ES-I3 (cell line): ENCODE results near the gene TGM2.

ENCODE experiments used
- H3K36me3 ChIP-seq: 2 replicates; pipeline ENCODE4 v1.6.1; 2013; ENCODE audit warnings: mild to moderate bottlenecking, low read length, control low read depth, moderate library complexity; ENCODE audit not compliant: insufficient read depth
- H3K4me1 ChIP-seq: 2 replicates; pipeline ENCODE4 v1.6.1; 2013; ENCODE audit warnings: mild to moderate bottlenecking, control low read depth, low read length; ENCODE audit not compliant: insufficient read depth
- H3K9ac ChIP-seq: 2 replicates; pipeline ENCODE4 v1.6.1; 2013; ENCODE audit warnings: low read depth, mild to moderate bottlenecking, low read length, moderate library complexity
- H3K9me3 ChIP-seq: 2 replicates; pipeline ENCODE4 v1.6.1; 2013; ENCODE audit warnings: mild to moderate bottlenecking, low read length, moderate library complexity; ENCODE audit not compliant: control insufficient read depth, insufficient read depth

Gene TGM2

DNA sequence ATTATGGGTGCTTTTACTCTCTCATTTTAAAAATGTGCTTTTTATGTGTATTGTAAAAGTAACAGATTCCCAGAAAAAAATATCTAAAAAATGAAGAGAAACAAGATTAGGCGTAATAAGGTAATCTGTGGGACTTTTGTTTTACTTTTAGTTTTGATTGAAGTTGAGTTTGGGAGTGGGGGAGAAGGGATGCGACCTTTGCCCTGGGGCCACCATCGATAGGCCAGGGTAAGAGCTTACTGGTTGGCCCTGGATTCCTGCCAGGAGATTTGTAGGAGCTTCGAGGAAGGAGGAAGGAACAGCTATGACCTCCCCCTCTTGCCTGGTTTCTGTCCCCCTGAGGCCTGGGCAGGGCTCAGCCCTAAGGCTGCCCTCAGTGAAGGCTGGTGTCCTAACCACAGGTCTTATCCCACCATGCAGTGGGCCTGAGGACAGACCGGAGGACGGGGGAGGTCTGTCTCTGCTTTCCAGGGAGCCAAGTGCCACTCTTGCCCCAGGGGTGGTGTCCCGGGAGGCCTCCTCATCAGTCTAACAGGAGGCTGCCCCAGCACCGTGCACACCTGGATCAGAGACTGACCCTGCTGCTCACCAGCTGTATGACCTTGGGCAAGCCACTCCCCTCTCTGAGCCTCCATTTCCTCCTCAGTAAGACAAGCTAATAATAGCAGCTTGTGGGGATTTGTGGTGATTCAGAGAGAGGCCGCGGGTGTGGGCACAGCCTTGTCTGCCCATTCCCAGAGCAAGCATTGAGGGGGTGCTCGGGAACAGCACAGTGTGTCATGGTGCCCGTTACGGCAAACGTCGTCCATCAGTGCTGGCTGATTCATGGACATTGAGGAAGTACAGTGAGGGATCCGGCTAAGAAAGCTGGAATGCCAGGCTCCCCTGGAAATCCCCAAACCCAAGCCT lies 21.2 kb downstream of the TGM2 start:
- Histone ChIP-seq H3K9ac (no peak overlapping the region), H3K36me3 (no peaks in the 10 kb centered on the region), H3K9me3 (no peaks in the 10 kb centered on the region), H3K4me1 (peaks cover 22% of the 10 kb centered on the region)

- Histone ChIP-seq H3K9ac (no peak overlapping the region), H3K36me3 (no peaks in the 10 kb centered on the region), H3K4me1 (peaks cover 22% of the 10 kb centered on the region), H3K9me3 (no peaks in the 10 kb centered on the region)
These were observed 21.8 kb downstream of the TGM2 start for GRCh38 chr20:38143238-38143645.

- peaks cover 22% of the 10 kb centered on the region for H3K4me1 ChIP-seq
- no peaks in the 10 kb centered on the region for H3K9me3 ChIP-seq
- H3K9ac ChIP-seq, result no peak overlapping the region
- no peaks in the 10 kb centered on the region for H3K36me3 ChIP-seq
These were observed 23.1 kb downstream of the TGM2 start for GRCh38 chr20:38141889-38142494.

DNA sequence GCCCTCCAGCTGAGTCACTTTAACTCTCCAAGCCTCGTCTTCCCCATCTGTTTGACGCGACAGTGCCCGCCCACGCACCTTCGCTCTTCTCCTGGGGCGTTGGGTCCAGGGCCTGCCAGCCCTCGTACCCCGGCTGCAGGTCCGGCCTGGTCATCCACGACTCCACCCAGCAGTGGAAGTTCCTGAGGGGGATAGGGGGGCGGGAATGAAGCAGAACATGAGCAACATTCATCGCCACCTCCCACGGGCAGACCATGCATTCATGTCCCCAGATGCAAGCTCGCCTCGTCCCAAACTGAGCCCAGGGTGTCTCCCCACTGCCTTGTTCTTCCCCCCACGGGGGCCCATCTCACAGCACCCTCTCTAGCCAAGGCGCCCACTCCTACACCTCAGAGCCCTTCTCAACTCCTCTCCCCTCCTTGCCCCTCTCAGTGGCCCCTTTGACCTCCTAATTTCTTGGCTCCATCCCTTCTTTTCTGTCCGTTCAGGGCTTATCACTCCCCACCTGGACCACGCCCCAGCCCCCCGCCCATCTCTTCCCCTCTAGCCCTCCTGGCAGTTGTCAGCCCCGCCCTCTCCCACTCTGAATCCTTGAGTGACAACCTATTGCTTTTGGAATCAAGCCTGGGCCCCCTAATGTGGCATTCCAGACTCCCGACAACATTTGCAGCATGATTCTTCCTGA lies 23.7 kb downstream of the TGM2 start:
- peaks cover 22% of the 10 kb centered on the region for H3K4me1 ChIP-seq
- H3K9me3 ChIP-seq, result no peaks in the 10 kb centered on the region
- H3K9ac ChIP-seq, result no peak overlapping the region
- H3K36me3 ChIP-seq, result no peaks in the 10 kb centered on the region

GRCh38 chr20:38139977-38140753 lies 24.9 kb downstream of the TGM2 start:
- Histone ChIP-seq H3K36me3 (no peaks in the 10 kb centered on the region), H3K4me1 (peaks cover 22% of the 10 kb centered on the region), H3K9me3 (no peaks in the 10 kb centered on the region), H3K9ac (no peak overlapping the region)

- Histone ChIP-seq H3K4me1 (peaks cover 24% of the 10 kb centered on the region), H3K36me3 (no peaks in the 10 kb centered on the region), H3K9me3 (no peaks in the 10 kb centered on the region), H3K9ac (no peak overlapping the region)
These were observed 25.7 kb downstream of the TGM2 start for GRCh38 chr20:38139156-38139912.

DNA sequence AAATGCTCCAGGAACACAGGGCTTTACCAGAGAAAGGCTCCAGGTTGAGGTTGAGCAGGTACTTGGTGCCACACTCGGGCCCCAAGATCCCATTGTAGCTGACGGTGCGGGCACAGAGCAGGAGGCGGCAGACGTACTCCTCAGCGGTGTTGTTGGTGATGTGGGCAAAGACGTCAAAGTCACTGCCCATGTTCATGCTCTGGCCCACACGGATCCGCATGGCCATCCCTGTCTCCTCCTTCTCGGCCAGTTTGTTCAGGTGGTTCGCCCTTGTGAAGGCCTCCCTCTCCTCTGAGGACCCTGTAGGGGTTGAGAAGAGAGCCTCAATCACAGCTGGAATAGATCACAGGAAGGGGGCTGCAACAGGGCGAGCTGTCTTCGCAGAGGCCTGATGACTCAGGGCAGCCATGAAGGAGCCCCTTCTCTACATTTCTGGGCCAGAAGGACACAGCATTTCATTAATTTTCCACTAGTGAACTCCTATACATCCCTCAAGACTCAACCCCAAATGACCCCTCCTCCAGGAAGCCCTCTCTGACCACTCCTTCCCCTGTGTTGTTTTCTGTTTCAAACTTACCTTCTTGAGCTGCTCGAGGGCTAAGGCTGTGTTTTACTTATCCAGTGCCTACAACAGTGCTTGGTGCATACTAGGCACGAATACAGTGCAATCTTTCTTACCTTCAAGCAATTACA lies 26.8 kb downstream of the TGM2 start:
- Histone ChIP-seq H3K36me3 (no peaks in the 10 kb centered on the region), H3K4me1 (peaks cover 15% of the 10 kb centered on the region), H3K9ac (no peak overlapping the region), H3K9me3 (no peaks in the 10 kb centered on the region)

GRCh38 chr20:38137441-38138037 lies 27.5 kb downstream of the TGM2 start:
- H3K36me3 ChIP-seq, result no peaks in the 10 kb centered on the region
- peaks cover 15% of the 10 kb centered on the region for H3K4me1 ChIP-seq

DNA sequence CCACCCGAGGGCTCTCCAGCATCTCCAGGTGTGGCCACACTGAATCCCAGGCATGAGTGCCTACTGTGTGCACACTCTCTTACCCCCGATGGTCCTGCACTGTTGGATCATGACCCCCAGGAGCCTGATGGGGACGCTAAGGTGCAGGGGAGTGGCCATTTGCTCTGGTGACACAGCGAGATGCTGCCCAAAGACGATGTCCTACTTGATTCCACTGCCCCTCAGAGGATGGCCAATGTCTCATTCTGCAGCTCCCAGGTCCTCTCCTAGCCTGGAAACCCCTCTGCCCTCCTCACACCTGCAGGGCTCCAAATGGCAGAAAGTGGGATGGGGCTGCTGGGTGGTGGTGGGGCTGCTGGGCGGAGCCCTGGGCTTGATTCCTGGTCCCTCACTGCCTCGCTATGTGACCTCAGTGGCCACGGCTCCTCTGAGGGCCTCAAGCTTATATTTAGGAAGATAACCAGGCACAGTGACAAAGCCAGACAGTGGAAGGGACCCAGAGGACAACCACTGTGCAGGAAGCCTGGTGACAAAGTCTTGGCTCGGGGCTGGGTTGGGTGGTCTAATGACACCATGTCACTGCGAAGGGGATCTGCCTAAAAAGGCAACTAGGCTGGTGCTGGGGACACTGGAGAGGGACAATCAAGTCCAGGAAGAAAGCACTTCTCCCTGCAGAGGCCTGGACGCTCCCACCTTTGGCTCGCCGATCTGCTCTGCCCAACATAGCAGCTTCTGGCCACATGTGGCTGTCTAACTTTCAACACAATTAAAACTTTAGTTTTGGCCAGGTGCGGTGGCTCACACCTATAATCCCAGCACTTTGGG lies 28.4 kb downstream of the TGM2 start:
- H3K9me3 ChIP-seq, result no peaks in the 10 kb centered on the region
- no peaks in the 10 kb centered on the region for H3K36me3 ChIP-seq
- peaks cover 15% of the 10 kb centered on the region for H3K4me1 ChIP-seq
- no peak overlapping the region for H3K9ac ChIP-seq

More at GRCh38 chr20:38137441-38138037, 27.5 kb downstream of the TGM2 start:
- no peaks in the 10 kb centered on the region for H3K9me3 ChIP-seq
- H3K9ac ChIP-seq, result no peak overlapping the region

GRCh38 chr20:38135651-38136420 lies 29.2 kb downstream of the TGM2 start:
- no peaks in the 10 kb centered on the region for H3K9me3 ChIP-seq
- peaks cover 15% of the 10 kb centered on the region for H3K4me1 ChIP-seq
- H3K36me3 ChIP-seq, result no peaks in the 10 kb centered on the region
- H3K9ac ChIP-seq, result no peak overlapping the region

DNA sequence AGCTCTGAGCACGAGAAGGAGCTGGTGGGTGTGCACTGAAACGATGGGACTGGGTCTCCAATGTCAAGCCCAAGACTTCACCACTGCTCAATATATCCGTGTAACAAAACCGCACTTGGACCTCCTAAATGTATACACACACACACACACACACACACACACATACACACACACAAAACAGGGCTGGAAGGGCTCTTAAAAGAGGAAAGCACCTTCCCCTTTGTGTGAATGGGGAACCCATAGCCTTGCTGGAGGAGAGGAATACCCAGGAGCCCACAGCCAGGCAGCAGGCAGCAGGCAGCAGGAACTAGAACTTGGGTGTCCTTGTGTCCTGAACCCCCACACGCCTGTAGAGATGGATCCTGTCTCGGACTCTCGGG lies 29.8 kb downstream of the TGM2 start:
- Histone ChIP-seq H3K36me3 (no peaks in the 10 kb centered on the region), H3K4me1 (peaks cover 13% of the 10 kb centered on the region), H3K9me3 (no peaks in the 10 kb centered on the region), H3K9ac (no peak overlapping the region)
